T-cell (primary cell): ENCODE measurements around the gene CTNNA3. TPM values are rescaled to one million over a fixed set of nuclear protein-coding genes. Genes with fewer than 3 reads are reported as not detected.

Experiments
- ATAC-seq, 4 experiments: fragments of 200-7000 bp in 3 of 4; fragments of 150-1000 bp in 1 of 4; cut with Tn5 transposase; replicated peaks in 1 of 4; 1 replicate in 3 of 4; 2 replicates in 1 of 4; pipeline ENCODE4 v1.10.0; 2021; ENCODE audit warnings: moderate library complexity in 3 of 4, mild to moderate bottlenecking in 2 of 4, moderate number of reproducible peaks in 1 of 4
- CTCF ChIA-PET, 2 donors: fragments of 300-600 bp; sonication (Branson Sonifier 250); formaldehyde crosslinking; loops; one replicate each; lab custom pipeline; 2022; ENCODE audit warnings: antibody characterized with exemption in 2 of 2; lab: Charles Lee
- POLR2A ChIA-PET, 2 donors: fragments of 300-600 bp; sonication (Branson Sonifier 250); formaldehyde crosslinking; loops; one replicate each; lab custom pipeline; 2022; ENCODE audit warnings: antibody characterized with exemption in 2 of 2; lab: Charles Lee
- DNase-seq, 35 experiments: peaks; one replicate each; pipeline versions ENCODE4 v3.0.0 to v3.0.0-alpha.2; 2013 to 2023
- H3K27ac ChIP-seq: one replicate; pipeline ENCODE4 v1.5.1; 2013; ENCODE audit warnings: low read length
- H3K27me3 ChIP-seq, 2 experiments: replicated peaks in 1 of 2; 1 replicate in 1 of 2; 2 replicates in 1 of 2; pipeline versions ENCODE4 v1.6.1 to v1.7.0; 2013; ENCODE audit warnings: low read length in 1 of 2, mixed read lengths in 1 of 2; ENCODE audit not compliant: control insufficient read depth in 2 of 2, insufficient read depth in 2 of 2; ENCODE audit errors: extremely low read depth in 1 of 2
- H3K36me3 ChIP-seq, 2 donors: 1 replicate in 1 of 2; 2 replicates in 1 of 2; pipeline versions ENCODE4 v1.6.1 to v1.7.0; 2013; ENCODE audit warnings: low read length in 1 of 2; ENCODE audit not compliant: control insufficient read depth in 2 of 2, insufficient read depth in 1 of 2; ENCODE audit errors: extremely low read depth in 1 of 2
- H3K4me1 ChIP-seq, 2 experiments: 1 replicate in 1 of 2; 2 replicates in 1 of 2; pipeline versions ENCODE4 v1.6.1 to v1.7.0; 2013; ENCODE audit warnings: low read length in 2 of 2, mixed read lengths in 1 of 2; ENCODE audit not compliant: insufficient read depth in 2 of 2, control insufficient read depth in 1 of 2; ENCODE audit errors: extremely low read depth in 1 of 2
- H3K4me3 ChIP-seq, 2 donors: 1 replicate in 1 of 2; 2 replicates in 1 of 2; pipeline versions ENCODE4 v1.5.1 to v1.7.0; 2013; ENCODE audit warnings: mild to moderate bottlenecking in 2 of 2, low read length in 1 of 2, moderate library complexity in 1 of 2; ENCODE audit not compliant: control insufficient read depth in 1 of 2; ENCODE audit errors: extremely low read depth in 1 of 2
- H3K9me3 ChIP-seq: 2 replicates; pipeline ENCODE4 v1.7.0; 2013
- H3K27ac Mint-ChIP-seq, 2 donors: one replicate each; pipeline ENCODE4 v1.8.0; 2020 to 2021; ENCODE audit warnings: mild to moderate bottlenecking in 2 of 2, mixed read lengths in 2 of 2
- H3K27me3 Mint-ChIP-seq, 2 donors: one replicate each; pipeline ENCODE4 v1.8.0; 2021 to 2022; ENCODE audit warnings: mixed read lengths in 2 of 2
- H3K36me3 Mint-ChIP-seq: one replicate; pipeline ENCODE4 v1.8.0; 2021; ENCODE audit warnings: mixed read lengths
- H3K4me1 Mint-ChIP-seq, 3 donors: one replicate each; pipeline ENCODE4 v1.8.0; 2020 to 2022; ENCODE audit warnings: mixed read lengths in 3 of 3, mild to moderate bottlenecking in 1 of 3
- H3K4me3 Mint-ChIP-seq, 3 donors: one replicate each; pipeline ENCODE4 v1.8.0; 2020 to 2022; ENCODE audit warnings: mild to moderate bottlenecking in 3 of 3, mixed read lengths in 3 of 3, moderate library complexity in 3 of 3
- H3K9me3 Mint-ChIP-seq, 3 donors: one replicate each; pipeline ENCODE4 v1.8.0; 2020 to 2022; ENCODE audit warnings: mixed read lengths in 3 of 3
- WGBS: methylation state at CpG from one replicate; pipeline ENCODE4 v1.1.5; 2013; ENCODE audit warnings: missing lambda C conversion rate; ENCODE audit not compliant: insufficient coverage; 5-methylcytosine and 5-hydroxymethylcytosine counted together
- total RNA-seq, 35 experiments: library from RNA in 6 of 35; stranded (reverse) in 6 of 35; fragments of 120-200 nt in 1 of 35; gene quantifications; one replicate each; pipeline versions ENCODE4 v1.2.1 to v1.2.4 and lab custom pipeline; 2013 to 2026

The CTNNA3 gene
- total RNA-seq, 5 donors from 2014 or later (not counting 1 experiment from before 2014, with no cell fraction given), result 0.88 TPM; not detected in 4

DNA sequence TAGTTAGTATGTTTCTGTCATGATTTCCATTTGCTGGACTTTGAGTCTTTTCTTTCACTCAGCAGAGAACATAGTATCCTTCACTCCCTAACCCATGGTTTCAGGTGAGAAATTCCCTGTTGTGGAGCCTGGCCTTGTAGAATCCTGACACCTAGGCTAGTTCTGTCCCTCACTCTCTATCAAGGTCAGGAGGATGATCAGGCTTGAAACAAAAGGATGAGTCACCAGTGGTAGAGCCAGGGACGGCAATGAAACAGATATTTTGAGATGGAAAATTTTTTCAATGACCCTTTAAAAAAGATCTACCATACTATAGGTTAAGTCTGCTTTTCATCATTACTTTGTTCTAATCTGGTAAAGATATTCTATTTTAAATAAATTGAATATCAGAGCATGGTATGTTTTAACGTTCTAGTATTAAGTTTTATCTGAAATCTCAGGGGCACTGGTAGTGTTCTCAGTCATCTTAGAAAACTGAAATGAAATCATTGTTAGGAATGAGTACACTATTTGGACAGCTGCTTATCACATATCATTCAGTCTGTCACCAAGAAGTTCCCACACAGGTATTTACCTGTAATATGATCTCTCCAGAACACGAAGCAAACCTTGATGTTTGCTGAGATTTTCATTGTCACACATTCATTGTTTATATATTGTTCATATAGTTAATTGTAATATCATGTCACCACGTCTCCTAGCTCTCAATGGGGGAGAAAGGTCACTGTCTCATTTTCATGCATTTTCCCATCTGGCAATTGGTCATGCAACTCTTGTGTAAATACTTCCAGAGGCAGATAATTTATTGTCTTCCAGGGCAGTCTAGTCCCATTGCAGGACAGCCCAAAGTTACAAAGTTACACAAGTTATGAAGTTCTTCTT lies 1070.0 kb downstream of the CTNNA3 start:
- ATAC-seq, result no peak
- Mint-ChIP-seq H3K4me1 (no peaks in the 10 kb centered on the region), H3K9me3 (peaks cover 3 to 21% (median 11%) of the 10 kb centered on the region in 3 donors), H3K36me3 (no peaks in the 10 kb centered on the region), H3K27me3 (no peaks in the 10 kb centered on the region), H3K4me3 (no peak overlapping the region), H3K27ac (no peak overlapping the region)
- POLR2A ChIA-PET, result no interaction called here
- Histone ChIP-seq H3K36me3 (no peaks in the 10 kb centered on the region), H3K4me1 (no peaks in the 10 kb centered on the region), H3K27ac (no peak overlapping the region), H3K27me3 (no peaks in the 10 kb centered on the region), H3K9me3 (no peaks in the 10 kb centered on the region), H3K4me3 (no peak overlapping the region)
- DNase-seq, result no peak
- CTCF ChIA-PET, result no interaction called here
- WGBS, result no CpG with 5 or more reads among the region's 4 CpGs

DNA sequence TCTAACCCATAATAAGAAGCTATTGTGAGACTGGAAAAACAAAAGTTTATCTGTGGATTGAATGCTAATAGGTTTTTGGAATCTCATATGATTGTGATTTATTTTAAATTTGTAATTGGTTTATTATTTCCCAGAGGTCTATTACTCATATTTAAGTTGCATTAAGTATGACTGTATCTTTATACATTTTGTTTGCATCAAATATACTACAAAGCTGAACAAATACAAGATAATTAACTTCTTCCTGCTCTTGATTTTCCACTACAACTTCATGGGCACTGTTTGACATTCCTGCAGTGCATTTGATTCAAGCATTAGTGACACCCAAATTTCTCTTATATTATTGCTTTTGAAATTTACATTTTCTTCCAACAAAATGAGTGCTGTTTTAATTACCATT lies 1073.9 kb downstream of the CTNNA3 start:
- no peaks in the 10 kb centered on the region for H3K4me1 ChIP-seq
- no peak for DNase-seq
- no peaks in the 10 kb centered on the region for H3K36me3 Mint-ChIP-seq
- H3K36me3 ChIP-seq, result no peaks in the 10 kb centered on the region
- H3K27me3 ChIP-seq, result no peaks in the 10 kb centered on the region
- H3K27ac ChIP-seq, result no peak overlapping the region
- POLR2A ChIA-PET, result no interaction called here
- no peak overlapping the region for H3K4me3 ChIP-seq
- H3K27ac Mint-ChIP-seq, result no peak overlapping the region
- H3K4me1 Mint-ChIP-seq, result no peaks in the 10 kb centered on the region
- no peak for ATAC-seq
- CTCF ChIA-PET, result no interaction called here
- peaks cover 0 to 17% (median 0%) of the 10 kb centered on the region in 3 donors for H3K9me3 Mint-ChIP-seq
- no peak overlapping the region for H3K4me3 Mint-ChIP-seq
- no peaks in the 10 kb centered on the region for H3K27me3 Mint-ChIP-seq
- H3K9me3 ChIP-seq, result no peaks in the 10 kb centered on the region

DNA sequence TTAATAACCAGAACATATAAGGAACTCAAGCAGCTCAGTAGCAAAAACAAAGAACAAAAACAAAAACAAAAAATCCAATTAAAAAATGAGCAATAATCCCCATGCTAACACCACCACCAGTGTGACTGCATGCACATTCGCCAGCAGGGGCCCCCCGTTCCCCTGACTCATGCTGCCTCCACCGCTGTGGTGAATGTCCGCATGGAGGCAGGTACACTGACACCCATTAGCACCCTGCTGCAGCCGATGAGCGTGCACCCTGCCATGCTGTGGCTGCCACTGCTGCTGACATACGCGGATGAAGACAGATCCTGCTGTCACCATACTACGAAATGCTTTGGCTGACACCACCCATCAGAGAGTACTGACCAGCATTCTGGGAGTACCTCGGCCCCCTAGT lies 1091.8 kb downstream of the CTNNA3 start:
- H3K4me3 ChIP-seq, result no peak overlapping the region
- no peaks in the 10 kb centered on the region for H3K27me3 Mint-ChIP-seq
- ChIA-PET CTCF (no interaction called here), POLR2A (interaction anchor here in 1 of 2 donors (0.6 kb wide), 1 partner anchor 75 kb away, joined by 3 read pairs; no protein-coding TSS in a partner anchor)
- no peaks in the 10 kb centered on the region for H3K27me3 ChIP-seq
- H3K27ac ChIP-seq, result no peak overlapping the region
- H3K4me3 Mint-ChIP-seq, result no peak overlapping the region
- H3K36me3 Mint-ChIP-seq, result no peaks in the 10 kb centered on the region
- H3K36me3 ChIP-seq, result no peaks in the 10 kb centered on the region
- WGBS, result 82% methylated on average over 10 of the region's 10 CpGs
- no peak for DNase-seq
- H3K27ac Mint-ChIP-seq, result no peak overlapping the region
- peaks cover 11 to 27% (median 27%) of the 10 kb centered on the region in 3 donors for H3K9me3 Mint-ChIP-seq
- no peaks in the 10 kb centered on the region for H3K9me3 ChIP-seq
- no peak for ATAC-seq
- no peaks in the 10 kb centered on the region for H3K4me1 ChIP-seq
- no peaks in the 10 kb centered on the region for H3K4me1 Mint-ChIP-seq

DNA sequence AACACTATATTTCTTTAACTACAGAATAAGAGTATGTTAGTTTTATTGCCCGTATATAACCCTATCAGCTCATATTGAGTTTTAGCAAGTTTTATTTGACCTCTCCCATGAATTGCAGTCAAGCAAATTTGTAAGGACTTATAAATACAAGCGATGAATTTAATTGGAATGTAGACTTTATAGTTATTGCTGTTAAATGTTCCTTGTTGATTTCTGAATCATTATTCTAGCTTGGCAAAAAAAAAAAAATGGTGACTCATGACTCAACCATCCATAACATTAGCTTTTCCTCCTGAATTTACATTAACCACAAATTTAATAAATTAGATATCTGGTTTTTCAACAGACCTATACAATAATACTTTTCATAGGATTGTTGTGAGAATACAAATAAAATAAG lies 1104.1 kb downstream of the CTNNA3 start:
- Histone ChIP-seq H3K4me3 (no peak overlapping the region), H3K36me3 (no peaks in the 10 kb centered on the region), H3K27ac (no peak overlapping the region), H3K4me1 (no peaks in the 10 kb centered on the region), H3K9me3 (no peaks in the 10 kb centered on the region), H3K27me3 (no peaks in the 10 kb centered on the region)
- Mint-ChIP-seq H3K9me3 (peaks cover 2 to 19% (median 9%) of the 10 kb centered on the region in 3 donors), H3K4me3 (no peak overlapping the region), H3K4me1 (no peaks in the 10 kb centered on the region), H3K27ac (no peak overlapping the region), H3K36me3 (no peaks in the 10 kb centered on the region), H3K27me3 (no peaks in the 10 kb centered on the region)
- ATAC-seq (no peak), DNase-seq (no peak)
- WGBS, result no CpG with 5 or more reads among the region's 2 CpGs
- ChIA-PET CTCF (no interaction called here), POLR2A (interaction anchor here in 1 of 2 donors (0.7 kb wide), 1 partner anchor 51 kb away, joined by 11 read pairs; no protein-coding TSS in a partner anchor)

DNA sequence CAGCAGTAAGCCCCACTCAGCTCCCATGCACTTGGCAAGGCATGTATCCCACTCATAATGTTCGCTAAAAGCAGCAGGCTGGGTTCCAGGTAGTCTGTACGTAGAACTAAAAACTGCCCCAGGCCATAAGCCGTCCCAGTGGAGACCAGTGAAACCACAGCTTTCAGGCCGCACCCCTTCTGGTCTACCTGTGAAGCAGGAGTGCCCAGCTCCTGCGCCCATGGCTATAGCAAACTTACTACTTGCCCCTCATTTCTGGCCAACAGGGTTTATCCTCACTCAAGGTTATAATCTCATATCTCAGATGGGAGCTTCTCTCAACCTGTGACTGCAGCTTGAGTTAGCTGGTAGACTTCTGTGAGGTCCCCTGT lies 1108.3 kb downstream of the CTNNA3 start:
- no peaks in the 10 kb centered on the region for H3K4me1 ChIP-seq
- no peaks in the 10 kb centered on the region for H3K9me3 ChIP-seq
- POLR2A ChIA-PET, result no interaction called here
- Mint-ChIP-seq H3K4me3 (no peak overlapping the region), H3K36me3 (no peaks in the 10 kb centered on the region), H3K4me1 (no peaks in the 10 kb centered on the region), H3K27me3 (no peaks in the 10 kb centered on the region), H3K9me3 (peaks cover 5 to 15% (median 10%) of the 10 kb centered on the region in 3 donors), H3K27ac (no peak overlapping the region)
- H3K4me3 ChIP-seq, result no peak overlapping the region
- no peaks in the 10 kb centered on the region for H3K36me3 ChIP-seq
- ATAC-seq (no peak), DNase-seq (no peak)
- 83% methylated on average over 4 of the region's 5 CpGs for WGBS
- H3K27ac ChIP-seq, result no peak overlapping the region
- H3K27me3 ChIP-seq, result no peaks in the 10 kb centered on the region
- CTCF ChIA-PET, result no interaction called here

DNA sequence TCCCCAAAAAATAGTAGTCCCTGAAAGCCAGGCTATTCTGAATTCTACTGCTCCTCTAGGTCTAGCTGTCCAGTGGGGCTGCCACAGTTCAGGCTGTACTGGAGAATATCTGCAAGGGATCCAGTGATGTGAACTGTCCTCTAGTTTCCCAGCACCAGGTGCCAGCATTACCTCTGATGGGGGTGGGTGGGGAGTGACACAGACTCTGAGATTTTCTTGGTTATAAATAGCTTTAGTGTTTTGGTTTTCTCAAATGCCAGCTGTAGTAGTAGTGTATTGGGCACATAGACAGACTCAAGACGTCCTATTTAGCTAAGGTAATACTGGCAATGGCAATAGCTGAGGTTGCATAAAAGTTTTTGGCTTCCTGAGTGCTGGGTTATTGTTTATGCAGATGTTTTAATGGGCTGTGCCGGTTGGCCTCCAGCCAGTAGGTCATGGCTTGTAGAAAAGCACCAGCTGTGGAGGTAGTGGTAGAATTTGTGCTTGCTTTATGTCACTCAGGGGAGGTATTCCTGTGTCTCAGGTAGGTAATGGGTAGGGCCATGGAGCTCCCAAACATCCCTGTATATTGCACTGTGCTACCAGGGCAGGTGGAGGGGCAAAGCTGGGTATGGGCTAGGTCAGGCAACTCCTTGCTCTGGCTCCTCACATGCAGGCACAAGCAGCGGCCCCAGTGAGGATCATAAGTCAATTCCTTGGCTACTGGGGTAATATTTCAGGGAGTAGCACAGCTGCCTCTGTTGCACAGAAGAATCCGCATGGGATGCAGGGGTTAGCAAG lies 1108.9 kb downstream of the CTNNA3 start:
- ATAC-seq, result no peak
- Mint-ChIP-seq H3K4me3 (no peak overlapping the region), H3K4me1 (no peaks in the 10 kb centered on the region), H3K27me3 (no peaks in the 10 kb centered on the region), H3K36me3 (no peaks in the 10 kb centered on the region), H3K27ac (no peak overlapping the region), H3K9me3 (peaks cover 5 to 11% (median 10%) of the 10 kb centered on the region in 3 donors)
- 71% methylated on average over 3 of the region's 4 CpGs for WGBS
- no peaks in the 10 kb centered on the region for H3K9me3 ChIP-seq
- DNase-seq, result no peak
- ChIA-PET CTCF (no interaction called here), POLR2A (interaction anchor here in 1 of 2 donors (0.5 kb wide), 1 partner anchor 8 kb away, joined by 10 read pairs; no protein-coding TSS in a partner anchor)
- H3K4me3 ChIP-seq, result no peak overlapping the region
- H3K27me3 ChIP-seq, result no peaks in the 10 kb centered on the region
- no peaks in the 10 kb centered on the region for H3K4me1 ChIP-seq
- no peak overlapping the region for H3K27ac ChIP-seq
- H3K36me3 ChIP-seq, result no peaks in the 10 kb centered on the region
